Caco-2 (cell line): ENCODE measurements around the gene OR2A25. TPM values are rescaled to one million over a fixed set of nuclear protein-coding genes. Genes with fewer than 3 reads are reported as not detected.

Source experiments
- BruUV-seq: library from RNA; stranded (reverse); fragments of 400-500 nt; replicated peaks from 2 replicates; lab custom pipeline; 2021; lab: Mats Ljungman, UMichigan
- CTCF ChIA-PET: fragments of 300-600 bp; sonication (Branson Sonifier 250); formaldehyde crosslinking; loops from one replicate; lab custom pipeline; 2022; ENCODE audit warnings: antibody characterized with exemption; lab: Charles Lee
- POLR2A ChIA-PET: fragments of 300-600 bp; sonication (Branson Sonifier 250); formaldehyde crosslinking; loops from one replicate; lab custom pipeline; 2022; ENCODE audit warnings: antibody characterized with exemption; lab: Charles Lee
- DNase-seq, 2 experiments: peaks; one replicate each; pipeline versions ENCODE4 v3.0.0 to v3.0.0-alpha.2; 2020 to 2022
- H3K27me3 ChIP-seq: replicated peaks from 2 replicates; pipeline ENCODE4 v1.6.0; 2011; ENCODE audit warnings: low read length; ENCODE audit not compliant: control insufficient read depth, insufficient read depth
- H3K36me3 ChIP-seq: 2 replicates; pipeline ENCODE4 v1.5.1; 2011; ENCODE audit warnings: low read length; ENCODE audit not compliant: control insufficient read depth, insufficient read depth
- H3K4me1 ChIP-seq: fragments of 250-450 bp; sonication (Bioruptor Pico); 2 replicates; pipeline ENCODE4 v1.5.1; 2020; ENCODE audit warnings: mild to moderate bottlenecking
- H3K4me3 ChIP-seq: 2 replicates; pipeline ENCODE4 v1.5.1; 2011; ENCODE audit warnings: low read depth, mild to moderate bottlenecking, control low read depth, low read length
- H3K9me3 ChIP-seq: fragments of 250-450 bp; sonication (Bioruptor Pico); 2 replicates; pipeline ENCODE4 v1.5.1; 2020; ENCODE audit warnings: mild to moderate bottlenecking, moderate library complexity
- H3K27ac Mint-ChIP-seq: one replicate; pipeline ENCODE4 v1.8.0; 2022; ENCODE audit warnings: mixed read lengths; ENCODE audit not compliant: unreplicated experiment
- H3K27me3 Mint-ChIP-seq: one replicate; pipeline ENCODE4 v1.8.0; 2022; ENCODE audit warnings: mixed read lengths; ENCODE audit not compliant: insufficient read depth, unreplicated experiment
- H3K36me3 Mint-ChIP-seq: one replicate; pipeline ENCODE4 v1.8.0; 2022; ENCODE audit warnings: mild to moderate bottlenecking, mixed read lengths; ENCODE audit not compliant: insufficient read depth, unreplicated experiment
- H3K4me1 Mint-ChIP-seq: one replicate; pipeline ENCODE4 v1.8.0; 2022; ENCODE audit warnings: low read depth, mixed read lengths; ENCODE audit not compliant: unreplicated experiment
- H3K4me3 Mint-ChIP-seq: one replicate; pipeline ENCODE4 v1.8.0; 2022; ENCODE audit warnings: mild to moderate bottlenecking, moderate library complexity, mixed read lengths; ENCODE audit not compliant: unreplicated experiment
- H3K9me3 Mint-ChIP-seq: one replicate; pipeline ENCODE4 v1.8.0; 2022; ENCODE audit warnings: mixed read lengths; ENCODE audit not compliant: unreplicated experiment
- CTCF ChIP-seq, 2 experiments: fragments of 200-600 bp in 1 of 2; IDR thresholded peaks; 1 replicate in 1 of 2; 2 replicates in 1 of 2; pipeline versions ENCODE4 v1.5.1 to v1.8.0; 2011 to 2022; ENCODE audit warnings: antibody characterized with exemption in 1 of 2, control low read depth in 1 of 2, inconsistent platforms in 1 of 2, low read depth in 1 of 2, low read length in 1 of 2, mild to moderate bottlenecking in 1 of 2, moderate library complexity in 1 of 2; ENCODE audit not compliant: insufficient read depth in 1 of 2, severe bottlenecking in 1 of 2, unreplicated experiment in 1 of 2
- intact Hi-C: fragments of 100-400 bp; cut with micrococcal nuclease; formaldehyde crosslinking; loops from one replicate; pipeline ENCODE4 v1.10.0; 2022; ENCODE audit not compliant: unreplicated experiment
- total RNA-seq: library from RNA; stranded (reverse); gene quantifications from 2 replicates; pipeline ENCODE4 v1.2.3, GENCODE V29; 2022

The OR2A25 gene
- total RNA-seq, 1 experiment from 2014 or later: not detected

- TF ChIP-seq CTCF (IDR thresholded peaks at IDR 0.05; ENCODE audit: insufficient read depth in 1 of 2, low read depth in 1 of 2, low read length in 1 of 2, severe bottlenecking in 1 of 2, unreplicated experiment in 1 of 2): no peak
- H3K36me3 Mint-ChIP-seq: no peaks in the 10 kb centered on the region
- Histone ChIP-seq H3K36me3 (no peaks in the 10 kb centered on the region), H3K27me3 (no peaks in the 10 kb centered on the region), H3K4me3 (no peak overlapping the region), H3K9me3 (no peaks in the 10 kb centered on the region), H3K4me1 (no peaks in the 10 kb centered on the region)
- H3K4me3 Mint-ChIP-seq: no peak overlapping the region
- no peak for DNase-seq
- ChIA-PET POLR2A (no interaction called here), CTCF (no interaction called here)
- H3K9me3 Mint-ChIP-seq: no peaks in the 10 kb centered on the region
- H3K27ac Mint-ChIP-seq: no peak overlapping the region
- no TSS peak for BruUV-seq
- intact Hi-C loops: no loop called here
- H3K27me3 Mint-ChIP-seq: peaks cover 4% of the 10 kb centered on the region
- H3K4me1 Mint-ChIP-seq: no peaks in the 10 kb centered on the region
Measured at GRCh38 chr7:144118341-144118740, 48.7 kb downstream of the OR2A25 start.

- no peaks in the 10 kb centered on the region for H3K9me3 Mint-ChIP-seq
Measured at GRCh38 chr7:144122876-144123275, 53.3 kb downstream of the OR2A25 start, which contains the start of gene OR2A14. OR2A14 (plus strand) TSS chr7:144123176; CDS start chr7:144129113, 5,937 bp downstream.

More at GRCh38 chr7:144122876-144123275, 53.3 kb downstream of the OR2A25 start, which contains the start of gene OR2A14:
- Mint-ChIP-seq H3K27ac (no peak within 1 kb of the TSS), H3K27me3 (no peaks in the 10 kb centered on the region), H3K4me1 (no peaks in the 10 kb centered on the region), H3K4me3 (no peak within 1 kb of the TSS), H3K36me3 (no peaks in the 10 kb centered on the region)
- TF ChIP-seq CTCF (IDR thresholded peaks at IDR 0.05; ENCODE audit: insufficient read depth in 1 of 2, low read depth in 1 of 2, low read length in 1 of 2, severe bottlenecking in 1 of 2, unreplicated experiment in 1 of 2): no peak
- no peak for DNase-seq
- intact Hi-C loops: no loop called here
- Histone ChIP-seq H3K36me3 (no peaks in the 10 kb centered on the region), H3K27me3 (no peaks in the 10 kb centered on the region), H3K9me3 (no peaks in the 10 kb centered on the region), H3K4me1 (no peaks in the 10 kb centered on the region), H3K4me3 (no peak within 1 kb of the TSS)
- BruUV-seq: no TSS peak
- ChIA-PET POLR2A (no interaction called here), CTCF (no interaction called here)

Other genes starting within 250 kb of the OR2A25 start
- gene TCAF1, start 167.6 kb upstream of the OR2A25 start, total RNA-seq: 92.3 and 95.1 TPM in 2 replicates
- not detected in 2 replicates for gene OR2F2, start 134.6 kb upstream of the OR2A25 start, total RNA-seq
- 1.6 TPM in 1 of 2 replicates, not detected in the other for gene OR2F1, start 115.0 kb upstream of the OR2A25 start, total RNA-seq
- gene OR6B1, start 69.5 kb upstream of the OR2A25 start, total RNA-seq: not detected in 2 replicates
- gene OR2A5, start 20.9 kb upstream of the OR2A25 start, total RNA-seq: not detected in 2 replicates
- gene OR2A12, start 16.5 kb downstream of the OR2A25 start, total RNA-seq: not detected in 2 replicates
- not detected in 2 replicates for gene OR2A2, start 39.8 kb downstream of the OR2A25 start, total RNA-seq
- not detected in 2 replicates for gene OR2A14, start 53.4 kb downstream of the OR2A25 start, total RNA-seq
- not detected in 2 replicates for gene CTAGE4, start 113.7 kb downstream of the OR2A25 start, total RNA-seq
- gene ARHGEF35, start 126.0 kb downstream of the OR2A25 start, total RNA-seq: 15.7 and 20.5 TPM in 2 replicates
- not detected in 2 replicates for gene OR2A42, start 169.8 kb downstream of the OR2A25 start, total RNA-seq
- gene OR2A7, start 195.0 kb downstream of the OR2A25 start, total RNA-seq: 1.3 and 2.0 TPM in 2 replicates
- gene CTAGE8, start 199.5 kb downstream of the OR2A25 start, total RNA-seq: 5.7 and 6.3 TPM in 2 replicates
- gene OR2A1, start 242.6 kb downstream of the OR2A25 start, total RNA-seq: not detected in 2 replicates